GM23338 (cell line): ENCODE data around the gene NTF3.
"Not testable (repeated sequence)": the region's sequence is repeated elsewhere in the genome, so short reads cannot be mapped to it uniquely, and the experiment has no call there.

ENCODE experiments used
- CREB1 ChIP-seq: fragments of 250-450 bp; sonication (Bioruptor Pico); IDR thresholded peaks from 2 replicates; pipeline ENCODE4 v1.5.0; 2020; ENCODE audit warnings: low read depth, mild to moderate bottlenecking, moderate library complexity
- EZH2 ChIP-seq: fragments of 200-600 bp; sonication (generic); IDR thresholded peaks from one replicate; pipeline ENCODE4 v1.8.0; 2017; ENCODE audit warnings: antibody characterized with exemption, mild to moderate bottlenecking, low read depth; ENCODE audit not compliant: unreplicated experiment
- EZH2phosphoT487 ChIP-seq: fragments of 200-600 bp; sonication (generic); IDR thresholded peaks from one replicate; pipeline ENCODE4 v1.8.1; 2018; ENCODE audit warnings: antibody characterized with exemption; ENCODE audit not compliant: unreplicated experiment
- JUNB ChIP-seq: IDR thresholded peaks from one replicate; pipeline ENCODE4 v1.6.1; 2016; ENCODE audit warnings: antibody characterized with exemption; ENCODE audit not compliant: unreplicated experiment
- NANOG ChIP-seq: IDR thresholded peaks from 2 replicates; pipeline ENCODE4 v1.6.1; 2016; ENCODE audit warnings: antibody characterized with exemption, borderline replicate concordance
- POLR2AphosphoS5 ChIP-seq: IDR thresholded peaks from 2 replicates; pipeline ENCODE4 v1.6.1; 2016; ENCODE audit warnings: antibody characterized with exemption, low read depth
- STAT1 ChIP-seq: IDR thresholded peaks from one replicate; pipeline ENCODE4 v1.6.1; 2016; ENCODE audit warnings: antibody characterized with exemption; ENCODE audit not compliant: unreplicated experiment
- ZNF114 ChIP-seq: fragments of 250-450 bp; sonication (Bioruptor Pico); IDR thresholded peaks from 2 replicates; pipeline ENCODE4 v1.5.0; 2020; ENCODE audit warnings: mild to moderate bottlenecking, moderate library complexity
- ZNF331 ChIP-seq: fragments of 250-450 bp; sonication (Bioruptor Pico); IDR thresholded peaks from 2 replicates; pipeline ENCODE4 v1.5.0; 2020; ENCODE audit warnings: low read depth, mild to moderate bottlenecking, moderate library complexity
- ZNF462 ChIP-seq: fragments of 250-450 bp; sonication (Bioruptor Pico); IDR thresholded peaks from 2 replicates; pipeline ENCODE4 v1.5.0; 2020; ENCODE audit warnings: mild to moderate bottlenecking, moderate library complexity
- TF ChIP-seq, protein P1 (sequence below), 2 experiments: fragments of 200-600 bp in 1 of 2; sonication (generic) in 1 of 2; conservative IDR thresholded peaks; 2 replicates each; pipeline versions ENCODE4 v1.5.1 to v1.6.1; 2016 to 2017; ENCODE audit warnings: antibody characterized with exemption in 2 of 2, low read depth in 2 of 2, mild to moderate bottlenecking in 2 of 2, moderate library complexity in 1 of 2
- TF ChIP-seq, protein P2 (sequence below): IDR thresholded peaks from one replicate; pipeline ENCODE4 v1.6.1; 2018; ENCODE audit warnings: antibody characterized with exemption; ENCODE audit not compliant: unreplicated experiment
- TF ChIP-seq, protein P3 (sequence below): IDR thresholded peaks from 2 replicates; pipeline ENCODE4 v1.6.1; 2016; ENCODE audit warnings: antibody characterized with exemption

DNA sequence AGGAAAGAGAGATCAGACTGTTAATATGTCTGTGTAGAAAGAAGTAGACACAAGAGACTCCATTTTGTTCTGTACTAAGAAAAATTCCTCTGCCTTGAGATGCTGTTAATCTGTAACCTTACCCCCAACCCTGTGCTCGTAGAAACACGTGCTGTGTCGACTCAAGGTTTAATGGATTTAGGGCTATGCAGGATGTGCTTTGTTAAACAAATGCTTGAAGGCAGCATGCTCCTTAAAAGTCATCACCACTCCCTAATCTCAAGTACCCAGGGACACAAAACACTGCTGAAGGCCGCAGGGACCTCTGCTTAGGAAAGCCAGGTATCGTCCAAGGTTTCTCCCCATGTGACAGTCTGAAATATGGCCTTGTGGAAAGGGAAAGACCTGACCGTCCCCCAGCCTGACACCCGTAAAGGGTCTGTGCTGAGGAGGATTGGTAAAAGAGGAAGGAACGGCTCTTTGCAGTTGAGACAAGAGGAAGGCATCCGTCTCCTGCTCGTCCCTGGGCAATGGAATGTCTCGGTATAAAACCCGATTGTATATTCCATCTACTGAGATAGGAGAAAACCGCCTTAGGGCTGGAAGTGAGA lies 105.2 kb downstream of the NTF3 start:
- TF ChIP-seq, protein P1, sequence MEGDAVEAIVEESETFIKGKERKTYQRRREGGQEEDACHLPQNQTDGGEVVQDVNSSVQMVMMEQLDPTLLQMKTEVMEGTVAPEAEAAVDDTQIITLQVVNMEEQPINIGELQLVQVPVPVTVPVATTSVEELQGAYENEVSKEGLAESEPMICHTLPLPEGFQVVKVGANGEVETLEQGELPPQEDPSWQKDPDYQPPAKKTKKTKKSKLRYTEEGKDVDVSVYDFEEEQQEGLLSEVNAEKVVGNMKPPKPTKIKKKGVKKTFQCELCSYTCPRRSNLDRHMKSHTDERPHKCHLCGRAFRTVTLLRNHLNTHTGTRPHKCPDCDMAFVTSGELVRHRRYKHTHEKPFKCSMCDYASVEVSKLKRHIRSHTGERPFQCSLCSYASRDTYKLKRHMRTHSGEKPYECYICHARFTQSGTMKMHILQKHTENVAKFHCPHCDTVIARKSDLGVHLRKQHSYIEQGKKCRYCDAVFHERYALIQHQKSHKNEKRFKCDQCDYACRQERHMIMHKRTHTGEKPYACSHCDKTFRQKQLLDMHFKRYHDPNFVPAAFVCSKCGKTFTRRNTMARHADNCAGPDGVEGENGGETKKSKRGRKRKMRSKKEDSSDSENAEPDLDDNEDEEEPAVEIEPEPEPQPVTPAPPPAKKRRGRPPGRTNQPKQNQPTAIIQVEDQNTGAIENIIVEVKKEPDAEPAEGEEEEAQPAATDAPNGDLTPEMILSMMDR (conservative IDR thresholded peaks at IDR 0.05; ENCODE audit: low read depth in 2 of 2), result not testable (repeated sequence)
- TF ChIP-seq, protein P2, sequence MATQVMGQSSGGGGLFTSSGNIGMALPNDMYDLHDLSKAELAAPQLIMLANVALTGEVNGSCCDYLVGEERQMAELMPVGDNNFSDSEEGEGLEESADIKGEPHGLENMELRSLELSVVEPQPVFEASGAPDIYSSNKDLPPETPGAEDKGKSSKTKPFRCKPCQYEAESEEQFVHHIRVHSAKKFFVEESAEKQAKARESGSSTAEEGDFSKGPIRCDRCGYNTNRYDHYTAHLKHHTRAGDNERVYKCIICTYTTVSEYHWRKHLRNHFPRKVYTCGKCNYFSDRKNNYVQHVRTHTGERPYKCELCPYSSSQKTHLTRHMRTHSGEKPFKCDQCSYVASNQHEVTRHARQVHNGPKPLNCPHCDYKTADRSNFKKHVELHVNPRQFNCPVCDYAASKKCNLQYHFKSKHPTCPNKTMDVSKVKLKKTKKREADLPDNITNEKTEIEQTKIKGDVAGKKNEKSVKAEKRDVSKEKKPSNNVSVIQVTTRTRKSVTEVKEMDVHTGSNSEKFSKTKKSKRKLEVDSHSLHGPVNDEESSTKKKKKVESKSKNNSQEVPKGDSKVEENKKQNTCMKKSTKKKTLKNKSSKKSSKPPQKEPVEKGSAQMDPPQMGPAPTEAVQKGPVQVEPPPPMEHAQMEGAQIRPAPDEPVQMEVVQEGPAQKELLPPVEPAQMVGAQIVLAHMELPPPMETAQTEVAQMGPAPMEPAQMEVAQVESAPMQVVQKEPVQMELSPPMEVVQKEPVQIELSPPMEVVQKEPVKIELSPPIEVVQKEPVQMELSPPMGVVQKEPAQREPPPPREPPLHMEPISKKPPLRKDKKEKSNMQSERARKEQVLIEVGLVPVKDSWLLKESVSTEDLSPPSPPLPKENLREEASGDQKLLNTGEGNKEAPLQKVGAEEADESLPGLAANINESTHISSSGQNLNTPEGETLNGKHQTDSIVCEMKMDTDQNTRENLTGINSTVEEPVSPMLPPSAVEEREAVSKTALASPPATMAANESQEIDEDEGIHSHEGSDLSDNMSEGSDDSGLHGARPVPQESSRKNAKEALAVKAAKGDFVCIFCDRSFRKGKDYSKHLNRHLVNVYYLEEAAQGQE, result not testable (repeated sequence)
- TF ChIP-seq JUNB; POLR2AphosphoS5; EZH2; EZH2phosphoT487; CREB1 (CRISPR knock-in tag); ZNF462 (CRISPR knock-in tag); NANOG; ZNF114; ZNF331 (CRISPR knock-in tag); STAT1: not testable (repeated sequence)
- TF ChIP-seq, protein P3, sequence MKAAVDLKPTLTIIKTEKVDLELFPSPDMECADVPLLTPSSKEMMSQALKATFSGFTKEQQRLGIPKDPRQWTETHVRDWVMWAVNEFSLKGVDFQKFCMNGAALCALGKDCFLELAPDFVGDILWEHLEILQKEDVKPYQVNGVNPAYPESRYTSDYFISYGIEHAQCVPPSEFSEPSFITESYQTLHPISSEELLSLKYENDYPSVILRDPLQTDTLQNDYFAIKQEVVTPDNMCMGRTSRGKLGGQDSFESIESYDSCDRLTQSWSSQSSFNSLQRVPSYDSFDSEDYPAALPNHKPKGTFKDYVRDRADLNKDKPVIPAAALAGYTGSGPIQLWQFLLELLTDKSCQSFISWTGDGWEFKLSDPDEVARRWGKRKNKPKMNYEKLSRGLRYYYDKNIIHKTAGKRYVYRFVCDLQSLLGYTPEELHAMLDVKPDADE, result not testable (repeated sequence)
